ENCODE data around the gene CHMP2A. TPM values are rescaled to one million over a fixed set of nuclear protein-coding genes. Genes with fewer than 3 reads are reported as not detected.
A peak's percentile ranks its signal among the peaks of the same experiment; 100 is the strongest.

Gene CHMP2A
- total and polyA plus RNA-seq, 2 of the 13 experiments (the other 11 are each of a cell fraction or from before 2014, with no cell fraction given), result 49.7 to 55.0 TPM

GRCh38 chr19:58511353-58512208 is 43.3 kb downstream of the CHMP2A start, which contains the start of gene SLC27A5 (continued):
- TF ChIP-seq HDAC1 (CRISPR knock-in tag; IDR thresholded peaks at IDR 0.05), result peak; percentile 74
- peak; percentile 63; the same call in 1 of the 2 replicates for TF ChIP-seq DPF2 (CRISPR knock-in tag; IDR thresholded peaks at IDR 0.05; ENCODE audit: borderline replicate concordance, low read depth)
- no peak for TF ChIP-seq ATF7 (IDR thresholded peaks at IDR 0.05)
- no peak for TF ChIP-seq ATF7 (CRISPR knock-in tag; IDR thresholded peaks at IDR 0.05)
- TF ChIP-seq ETV6 (CRISPR knock-in tag; conservative IDR thresholded peaks at IDR 0.05), result no peak
- no peak for TF ChIP-seq ZNF44 (CRISPR knock-in tag; IDR thresholded peaks at IDR 0.05)
- no peak for TF ChIP-seq PAX8 (CRISPR knock-in tag; IDR thresholded peaks at IDR 0.05; ENCODE audit: borderline replicate concordance)
- no peak for TF ChIP-seq ZNF83 (CRISPR knock-in tag; IDR thresholded peaks at IDR 0.05; ENCODE audit: borderline replicate concordance)
- TF ChIP-seq POGZ (CRISPR knock-in tag; IDR thresholded peaks at IDR 0.05), result no peak; the same call in none of the 2 replicates
- no peak for TF ChIP-seq ZFP36L2 (CRISPR knock-in tag; IDR thresholded peaks at IDR 0.05)
- TF ChIP-seq CCAR2 (optimal IDR thresholded peaks at IDR 0.05; ENCODE audit: low read depth, low read length), result no peak
- peak; percentile 69 for TF ChIP-seq KAT8 (CRISPR knock-in tag; IDR thresholded peaks at IDR 0.05)
- no peak for TF ChIP-seq ZNF883 (CRISPR knock-in tag; IDR thresholded peaks at IDR 0.05; ENCODE audit: not compliant biosample characterization)
- TF ChIP-seq NAIF1 (CRISPR knock-in tag; IDR thresholded peaks at IDR 0.05; ENCODE audit: borderline replicate concordance), result peak; percentile 53; the same call in 1 of the 2 replicates
- no peak for TF ChIP-seq ZNF747 (CRISPR knock-in tag; IDR thresholded peaks at IDR 0.05; ENCODE audit: borderline replicate concordance)
- TF ChIP-seq ZSCAN9 (CRISPR knock-in tag; IDR thresholded peaks at IDR 0.05; ENCODE audit: borderline replicate concordance), result no peak
- TF ChIP-seq, protein P1, sequence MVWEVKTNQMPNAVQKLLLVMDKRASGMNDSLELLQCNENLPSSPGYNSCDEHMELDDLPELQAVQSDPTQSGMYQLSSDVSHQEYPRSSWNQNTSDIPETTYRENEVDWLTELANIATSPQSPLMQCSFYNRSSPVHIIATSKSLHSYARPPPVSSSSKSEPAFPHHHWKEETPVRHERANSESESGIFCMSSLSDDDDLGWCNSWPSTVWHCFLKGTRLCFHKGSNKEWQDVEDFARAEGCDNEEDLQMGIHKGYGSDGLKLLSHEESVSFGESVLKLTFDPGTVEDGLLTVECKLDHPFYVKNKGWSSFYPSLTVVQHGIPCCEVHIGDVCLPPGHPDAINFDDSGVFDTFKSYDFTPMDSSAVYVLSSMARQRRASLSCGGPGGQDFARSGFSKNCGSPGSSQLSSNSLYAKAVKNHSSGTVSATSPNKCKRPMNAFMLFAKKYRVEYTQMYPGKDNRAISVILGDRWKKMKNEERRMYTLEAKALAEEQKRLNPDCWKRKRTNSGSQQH (CRISPR knock-in tag; IDR thresholded peaks at IDR 0.05; ENCODE audit: low read depth), result no peak
- TF ChIP-seq EED (CRISPR knock-in tag; IDR thresholded peaks at IDR 0.05), result no peak
- no peak for TF ChIP-seq AHDC1 (CRISPR knock-in tag; IDR thresholded peaks at IDR 0.05; ENCODE audit: borderline replicate concordance)
- TF ChIP-seq ZNF546 (CRISPR knock-in tag; conservative IDR thresholded peaks at IDR 0.05), result no peak
- peak; percentile 63; the same call in 1 of the 2 replicates for TF ChIP-seq ESRRA (CRISPR knock-in tag; IDR thresholded peaks at IDR 0.05; ENCODE audit: low read depth)
